Measurements from ENCODE around the gene PPFIA1. TPM values are rescaled to one million over a fixed set of nuclear protein-coding genes. Genes with fewer than 3 reads are reported as not detected.

PPFIA1 gene
- polyA plus RNA-seq, 1 experiment: 62.7 TPM

- TF ChIP-seq CTCF (IDR thresholded peaks at IDR 0.05; ENCODE audit: insufficient read depth, low read depth, low read length): no peak
- POLR2A ChIA-PET: no interaction called here
- DNase-seq (ENCODE audit: low read depth): peak; percentile 39
- Histone ChIP-seq H3K4me3 (ENCODE audit: low read depth, low read length) (no peak overlapping the region), H3K27me3 (ENCODE audit: control insufficient read depth, insufficient read depth, low read length) (peaks cover 5% of the 10 kb centered on the region), H3K36me3 (ENCODE audit: control insufficient read depth, insufficient read depth, low read length) (no peaks in the 10 kb centered on the region)
- CTCF ChIA-PET: interaction anchor here (0.9 kb wide), 1 partner anchor 47 kb away, joined by 3 read pairs; no protein-coding TSS in a partner anchor
Observed at GRCh38 chr11:70244698-70245097, 25.8 kb upstream of the PPFIA1 start.

- no peaks in the 10 kb centered on the region; the same call in 1 of the 2 replicates for H3K27me3 ChIP-seq (ENCODE audit: control insufficient read depth, insufficient read depth, low read length)
- CTCF ChIA-PET: no interaction called here
- H3K36me3 ChIP-seq (ENCODE audit: control insufficient read depth, insufficient read depth, low read length): no peaks in the 10 kb centered on the region
- DNase-seq (ENCODE audit: low read depth): no peak
- no peak overlapping the region for H3K4me3 ChIP-seq (ENCODE audit: low read depth, low read length)
- POLR2A ChIA-PET: no interaction called here
- no peak for TF ChIP-seq CTCF (IDR thresholded peaks at IDR 0.05; ENCODE audit: insufficient read depth, low read depth, low read length)
Observed at GRCh38 chr11:70246196-70246595, 24.3 kb upstream of the PPFIA1 start.

GRCh38 chr11:70247042-70247709 lies 23.3 kb upstream of the PPFIA1 start:
- Histone ChIP-seq H3K27me3 (ENCODE audit: control insufficient read depth, insufficient read depth, low read length) (no peaks in the 10 kb centered on the region; the same call in 1 of the 2 replicates), H3K36me3 (ENCODE audit: control insufficient read depth, insufficient read depth, low read length) (no peaks in the 10 kb centered on the region), H3K4me3 (ENCODE audit: low read depth, low read length) (no peak overlapping the region)
- no peak for DNase-seq (ENCODE audit: low read depth)
- TF ChIP-seq CTCF (IDR thresholded peaks at IDR 0.05; ENCODE audit: insufficient read depth, low read depth, low read length): no peak
- CTCF ChIA-PET: interaction anchor here (0.6 kb wide), 1 partner anchor 33 kb away, joined by 3 read pairs; no protein-coding TSS in a partner anchor
- POLR2A ChIA-PET: no interaction called here

GRCh38 chr11:70247710-70248072 lies 22.8 kb upstream of the PPFIA1 start:
- no peaks in the 10 kb centered on the region; the same call in 1 of the 2 replicates for H3K27me3 ChIP-seq (ENCODE audit: control insufficient read depth, insufficient read depth, low read length)
- POLR2A ChIA-PET: no interaction called here

More at GRCh38 chr11:70247710-70248072, 22.8 kb upstream of the PPFIA1 start:
- TF ChIP-seq CTCF (IDR thresholded peaks at IDR 0.05; ENCODE audit: insufficient read depth, low read depth, low read length): no peak
- no peak for DNase-seq (ENCODE audit: low read depth)
- Histone ChIP-seq H3K4me3 (ENCODE audit: low read depth, low read length) (no peak overlapping the region), H3K36me3 (ENCODE audit: control insufficient read depth, insufficient read depth, low read length) (no peaks in the 10 kb centered on the region)
- CTCF ChIA-PET: no interaction called here
